GM12864 (cell line): Measurements from ENCODE around the gene CNTNAP2.

Experiments used
- DNase-seq: peaks from one replicate; pipeline ENCODE4 v3.0.0-alpha.2; 2011; ENCODE audit warnings: low read depth
- H3K4me3 ChIP-seq: 2 replicates; pipeline ENCODE4 v1.5.1; 2011; ENCODE audit warnings: mild to moderate bottlenecking, low read depth, low read length, control low read depth
- CTCF ChIP-seq: IDR thresholded peaks from 2 replicates; pipeline ENCODE4 v1.5.1; 2011; ENCODE audit warnings: low read depth, mild to moderate bottlenecking, moderate library complexity, low read length, control low read depth, inconsistent platforms; ENCODE audit errors: missing control alignments

The CNTNAP2 gene

GRCh38 chr7:147363101-147363500, 1246.5 kb downstream of the CNTNAP2 start:
- no peak for TF ChIP-seq CTCF
- no peak for DNase-seq
- no peak overlapping the region for H3K4me3 ChIP-seq

GRCh38 chr7:147376192-147376591, 1259.6 kb downstream of the CNTNAP2 start:
- TF ChIP-seq CTCF = no peak
- no peak overlapping the region for H3K4me3 ChIP-seq
- DNase-seq = no peak

- TF ChIP-seq CTCF = no peak
- no peak for DNase-seq
- no peak overlapping the region for H3K4me3 ChIP-seq
These were observed 1264.3 kb downstream of the CNTNAP2 start for GRCh38 chr7:147380926-147381325.

- no peak for DNase-seq
- H3K4me3 ChIP-seq = no peak overlapping the region
- no peak for TF ChIP-seq CTCF
These were observed 1277.7 kb downstream of the CNTNAP2 start for GRCh38 chr7:147394329-147394728.

- TF ChIP-seq CTCF = no peak
- no peak for DNase-seq
- H3K4me3 ChIP-seq = no peak overlapping the region
These were observed 1283.7 kb downstream of the CNTNAP2 start for GRCh38 chr7:147400221-147400689.

GRCh38 chr7:147400925-147401324, 1284.3 kb downstream of the CNTNAP2 start:
- no peak overlapping the region for H3K4me3 ChIP-seq
- TF ChIP-seq CTCF = no peak
- DNase-seq = no peak

GRCh38 chr7:147405621-147406020, 1289.0 kb downstream of the CNTNAP2 start:
- TF ChIP-seq CTCF = no peak
- no peak overlapping the region for H3K4me3 ChIP-seq
- no peak for DNase-seq
